ENCODE data around the gene TNRC18. TPM values are rescaled to one million over a fixed set of nuclear protein-coding genes. Genes with fewer than 3 reads are reported as not detected.

The TNRC18 gene
- polyA plus RNA-seq, 3 donors: 0.64 to 49.9 (median 0.70) TPM

GRCh38 chr7:5422396-5423305 lies 983 bp downstream of the TNRC18 start:
- Histone ChIP-seq H3K9me3 (replicated peaks in 1 of 2; ENCODE audit: control insufficient read depth in 1 of 2, insufficient read depth in 1 of 2, low read length in 2 of 2) (no peaks in the 10 kb centered on the region), H3K27me3 (ENCODE audit: control insufficient read depth in 2 of 2, insufficient read depth in 2 of 2, low read length in 2 of 2) (no peaks in the 10 kb centered on the region), H3K4me3 (replicated peaks in 1 of 3; ENCODE audit: low read depth in 2 of 3, low read length in 3 of 3) (peak overlapping the region; percentile 93 to 100 (median 100)), H4K20me1 (ENCODE audit: insufficient read depth, low read length) (peaks cover 49% of the 10 kb centered on the region), H2AFZ (ENCODE audit: insufficient read depth, low read depth, low read length, poor library complexity, severe bottlenecking) (peak overlapping the region; percentile 78), H3K27ac (ENCODE audit: low read depth in 1 of 2, low read length in 2 of 2) (peak overlapping the region; percentile 83 to 93), H3K9ac (ENCODE audit: insufficient read depth, low read length, poor library complexity, severe bottlenecking) (peak overlapping the region; percentile 93), H3K36me3 (replicated peaks in 1 of 2; ENCODE audit: control insufficient read depth in 1 of 2, insufficient read depth in 2 of 2, low read length in 2 of 2) (no peaks in the 10 kb centered on the region), H3K79me2 (ENCODE audit: insufficient read depth, low read length) (peaks cover 95% of the 10 kb centered on the region), H3K4me2 (replicated peaks; ENCODE audit: extremely low read depth, low read length, poor library complexity, severe bottlenecking) (peak overlapping the region; percentile 98), H3K4me1 (ENCODE audit: control insufficient read depth in 1 of 2, insufficient read depth in 2 of 2, low read length in 2 of 2) (peaks cover 19 to 30% of the 10 kb centered on the region in 2 donors)
- under 1% methylated on average over 22 of the region's 56 CpGs for WGBS (ENCODE audit: insufficient coverage)
- TF ChIP-seq CTCF (IDR thresholded peaks at IDR 0.05): peak; percentile 19
- peaks cover 0 to 3% (median 0%) of the 10 kb centered on the region in 7 donors for H3K9me3 Mint-ChIP-seq
- H3K27ac Mint-ChIP-seq: peak overlapping the region; percentile 75 to 95 (median 87)
- intact Hi-C loops (cut with micrococcal nuclease): loop anchor here (2.0 to 5.0 kb wide), 3 partner anchors 26 to 270 kb away; no protein-coding TSS in a partner anchor
- peak overlapping the region; percentile 93 for H3K4me3 Mint-ChIP-seq
- peaks cover 4 to 5% of the 10 kb centered on the region in 2 donors for H3K36me3 Mint-ChIP-seq
- no peak for DNase-seq
- H3K27me3 Mint-ChIP-seq (ENCODE audit: low read depth in 3 of 3): peaks cover 0 to 2% (median 0%) of the 10 kb centered on the region in 3 donors
- H3K4me1 Mint-ChIP-seq: peaks cover 26% of the 10 kb centered on the region

GRCh38 chr7:5421714-5422395 lies 1.8 kb downstream of the TNRC18 start:
- no peak for TF ChIP-seq CTCF (IDR thresholded peaks at IDR 0.05)
- H3K27me3 ChIP-seq (ENCODE audit: control insufficient read depth in 2 of 2, insufficient read depth in 2 of 2, low read length in 2 of 2): no peaks in the 10 kb centered on the region
- peak overlapping the region; percentile 1 for H2AFZ ChIP-seq (ENCODE audit: insufficient read depth, low read depth, low read length, poor library complexity, severe bottlenecking)
- peaks cover 21 to 27% of the 10 kb centered on the region in 2 donors for H3K4me1 ChIP-seq (ENCODE audit: control insufficient read depth in 1 of 2, insufficient read depth in 2 of 2, low read length in 2 of 2)
- no peaks in the 10 kb centered on the region for H3K9me3 ChIP-seq (replicated peaks in 1 of 2; ENCODE audit: control insufficient read depth in 1 of 2, insufficient read depth in 1 of 2, low read length in 2 of 2)
- H3K9ac ChIP-seq (ENCODE audit: insufficient read depth, low read length, poor library complexity, severe bottlenecking): peak overlapping the region; percentile 93
- Mint-ChIP-seq H3K9me3 (peaks cover 0 to 3% (median 0%) of the 10 kb centered on the region in 7 donors), H3K27ac (peak overlapping the region; percentile 75 to 95 (median 87)), H3K36me3 (peaks cover 8 to 11% of the 10 kb centered on the region in 2 donors), H3K4me1 (peaks cover 28% of the 10 kb centered on the region), H3K27me3 (ENCODE audit: low read depth in 3 of 3) (peaks cover 0 to 3% (median 0%) of the 10 kb centered on the region in 3 donors), H3K4me3 (peak overlapping the region; percentile 93)
- H3K79me2 ChIP-seq (ENCODE audit: insufficient read depth, low read length): peaks cover 95% of the 10 kb centered on the region
- H3K36me3 ChIP-seq (replicated peaks in 1 of 2; ENCODE audit: control insufficient read depth in 1 of 2, insufficient read depth in 2 of 2, low read length in 2 of 2): no peaks in the 10 kb centered on the region
- H4K20me1 ChIP-seq (ENCODE audit: insufficient read depth, low read length): peaks cover 55% of the 10 kb centered on the region
- peak overlapping the region; percentile 98 for H3K4me2 ChIP-seq (replicated peaks; ENCODE audit: extremely low read depth, low read length, poor library complexity, severe bottlenecking)
- peak overlapping the region; percentile 93 to 100 (median 100) for H3K4me3 ChIP-seq (replicated peaks in 1 of 3; ENCODE audit: low read depth in 2 of 3, low read length in 3 of 3)
- DNase-seq: peak in 1 of 3 donors; percentile 37
- WGBS (ENCODE audit: insufficient coverage): 0% methylated on average over 22 of the region's 42 CpGs
- H3K27ac ChIP-seq (ENCODE audit: low read depth in 1 of 2, low read length in 2 of 2): peak overlapping the region; percentile 83 to 93
- intact Hi-C loops (cut with micrococcal nuclease): loop anchor here (2.0 to 5.0 kb wide), 3 partner anchors 25 to 270 kb away; no protein-coding TSS in a partner anchor

Measured in CD14-positive monocyte (primary cell).